PC-3 (cell line): ENCODE data around the gene PAM16. TPM values are rescaled to one million over a fixed set of nuclear protein-coding genes. Genes with fewer than 3 reads are reported as not detected.

ENCODE experiments used
- ATAC-seq: fragments of 200-7000 bp; cut with Tn5 transposase; 2 replicates; pipeline ENCODE4 v1.9.1; 2020; ENCODE audit warnings: mild to moderate bottlenecking, moderate library complexity
- BruUV-seq: library from RNA; stranded (reverse); fragments of 400-500 nt; replicated peaks from 2 replicates; lab custom pipeline; 2021; lab: Mats Ljungman, UMichigan
- CTCF ChIA-PET: fragments of 300-600 bp; sonication (Branson Sonifier 250); formaldehyde crosslinking; loops from one replicate; lab custom pipeline; 2022; ENCODE audit warnings: antibody characterized with exemption; lab: Charles Lee
- POLR2A ChIA-PET: fragments of 300-600 bp; sonication (Branson Sonifier 250); formaldehyde crosslinking; loops from one replicate; lab custom pipeline; 2022; ENCODE audit warnings: antibody characterized with exemption; ENCODE audit not compliant: unreplicated experiment; lab: Charles Lee
- DNase-seq: peaks from one replicate; pipeline ENCODE4 v3.0.0-alpha.2; 2015
- H2AFZ ChIP-seq: fragments of 300-600 bp; sonication (generic); 2 replicates; pipeline ENCODE4 v1.6.0; 2016; ENCODE audit warnings: antibody characterized with exemption, low read length
- H3F3A ChIP-seq: fragments of 300-600 bp; sonication (generic); one replicate; pipeline ENCODE4 v1.6.0; 2017; ENCODE audit warnings: antibody characterized with exemption, low read length, control low read depth, mild to moderate bottlenecking; ENCODE audit not compliant: unreplicated experiment
- H3K27ac ChIP-seq: fragments of 300-600 bp; sonication (generic); 2 replicates; pipeline ENCODE4 v1.5.1; 2016; ENCODE audit warnings: mild to moderate bottlenecking, low read length
- H3K27me3 ChIP-seq: fragments of 300-600 bp; sonication (generic); 2 replicates; pipeline ENCODE4 v1.6.1; 2016; ENCODE audit warnings: low read length, mixed read lengths
- H3K36me3 ChIP-seq: fragments of 300-600 bp; sonication (generic); 2 replicates; pipeline ENCODE4 v1.6.1; 2016; ENCODE audit warnings: low read depth, mixed run types, low read length, mixed read lengths
- H3K4me1 ChIP-seq: fragments of 300-600 bp; sonication (generic); 2 replicates; pipeline ENCODE4 v1.5.1; 2016; ENCODE audit warnings: low read length; ENCODE audit not compliant: insufficient read depth
- H3K4me2 ChIP-seq: fragments of 300-600 bp; sonication (generic); 2 replicates; pipeline ENCODE4 v1.6.0; 2016; ENCODE audit warnings: low read length
- H3K4me3 ChIP-seq: fragments of 300-600 bp; sonication (generic); 2 replicates; pipeline ENCODE4 v1.5.1; 2016; ENCODE audit warnings: mild to moderate bottlenecking, low read length, mixed read lengths
- H3K79me2 ChIP-seq: fragments of 300-600 bp; sonication (generic); 2 replicates; pipeline ENCODE4 v1.6.1; 2017; ENCODE audit warnings: low read length, mixed read lengths
- H3K9ac ChIP-seq: fragments of 300-600 bp; sonication (generic); 2 replicates; pipeline ENCODE4 v1.6.0; 2016; ENCODE audit warnings: mild to moderate bottlenecking, low read length
- H3K9me2 ChIP-seq: fragments of 300-600 bp; sonication (generic); replicated peaks from 2 replicates; pipeline ENCODE4 v1.6.1; 2016; ENCODE audit warnings: mixed run types, low read length, mixed read lengths
- H3K9me3 ChIP-seq: fragments of 300-600 bp; sonication (generic); 2 replicates; pipeline ENCODE4 v1.6.1; 2016; ENCODE audit warnings: low read length, mixed read lengths
- H4K20me1 ChIP-seq: fragments of 300-600 bp; sonication (generic); 2 replicates; pipeline ENCODE4 v1.6.1; 2016; ENCODE audit warnings: low read length, mixed read lengths
- EZH2 ChIP-seq: fragments of 300-600 bp; sonication (generic); IDR thresholded peaks from one replicate; pipeline ENCODE4 v1.6.1; 2017; ENCODE audit warnings: antibody characterized with exemption, mild to moderate bottlenecking, low read length; ENCODE audit not compliant: unreplicated experiment
- EZH2phosphoT487 ChIP-seq: fragments of 300-600 bp; sonication (generic); IDR thresholded peaks from 2 replicates; pipeline ENCODE4 v1.6.1; 2018; ENCODE audit warnings: mild to moderate bottlenecking, antibody characterized with exemption, low read length, borderline replicate concordance
- intact Hi-C: fragments of 100-400 bp; cut with micrococcal nuclease; formaldehyde crosslinking; loops from 2 replicates; pipeline ENCODE4 v1.9.0; 2023
- total RNA-seq: library from RNA; depleted of rRNA; stranded (reverse); fragments of >200 nt; gene quantifications from 2 replicates; pipeline ENCODE4 v1.2.3, GENCODE V29; 2014
- TF ChIP-seq, protein P1 (sequence below): fragments of 300-600 bp; sonication (generic); conservative IDR thresholded peaks from 2 replicates; pipeline ENCODE4 v1.5.1; 2017; ENCODE audit warnings: antibody characterized with exemption, low read depth, mild to moderate bottlenecking, low read length

The PAM16 gene
- total RNA-seq, 1 experiment from 2014 or later = 95.5 TPM

DNA sequence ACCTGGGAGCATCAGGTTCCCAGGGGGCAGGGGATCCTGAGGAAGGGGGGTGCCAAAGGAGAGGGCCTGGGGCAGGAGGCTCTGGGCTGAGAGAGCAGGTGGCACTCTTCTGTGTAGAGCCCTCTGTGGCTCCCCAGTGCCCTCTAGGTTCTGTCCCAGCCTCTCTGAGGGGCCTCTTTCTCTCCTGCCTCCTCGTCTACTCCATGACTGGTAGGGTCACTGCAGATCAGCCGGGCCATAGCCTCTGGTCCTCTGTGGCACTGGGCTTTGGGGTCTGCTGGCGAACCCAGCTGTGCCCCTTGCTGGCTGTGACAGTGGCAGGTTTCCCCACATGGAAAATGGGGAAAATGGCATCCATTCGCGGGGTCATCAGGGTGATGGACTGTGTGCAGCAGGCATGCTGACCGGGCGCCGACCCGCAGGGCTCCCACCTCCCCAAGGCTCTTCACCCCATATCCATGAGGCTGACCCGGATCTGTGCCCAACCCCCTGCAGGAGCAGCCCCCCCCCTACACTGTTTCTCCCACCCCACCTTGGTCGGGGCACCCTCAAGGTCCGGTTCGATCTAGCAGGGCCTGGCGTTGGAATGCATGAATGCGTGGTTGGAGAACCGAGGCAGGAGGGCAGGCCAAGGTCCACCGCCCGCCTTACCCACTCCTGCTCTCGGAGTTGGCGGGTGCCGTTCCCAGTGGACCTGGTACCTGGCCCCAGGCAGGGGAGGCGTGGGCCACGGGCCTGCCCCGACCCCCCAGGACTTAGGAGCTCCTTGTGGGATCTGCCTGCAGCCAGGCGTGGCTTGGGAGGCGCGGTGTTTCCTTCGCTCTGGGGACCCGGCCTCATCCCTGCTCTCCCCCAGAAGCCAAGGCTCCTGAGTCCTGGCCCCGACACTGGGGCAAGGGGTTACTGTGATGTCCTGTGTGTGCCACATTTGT, 28.7 kb downstream of the PAM16 start:
- ChIA-PET POLR2A (no interaction called here), CTCF (interaction anchor here (0.6 kb wide), 1 partner anchor 32 kb away, joined by 3 read pairs; no protein-coding TSS in a partner anchor)
- no peak for DNase-seq
- Histone ChIP-seq H3K36me3 (no peaks in the 10 kb centered on the region), H3K27ac (no peak overlapping the region), H2AFZ (no peak overlapping the region), H3F3A (no peaks in the 10 kb centered on the region), H3K9me3 (no peaks in the 10 kb centered on the region), H4K20me1 (no peaks in the 10 kb centered on the region), H3K9me2 (no peaks in the 10 kb centered on the region), H3K79me2 (peaks cover 68% of the 10 kb centered on the region), H3K27me3 (no peaks in the 10 kb centered on the region), H3K4me2 (no peak overlapping the region), H3K9ac (no peak overlapping the region), H3K4me1 (peaks cover 5% of the 10 kb centered on the region; the same call in 1 of the 2 replicates), H3K4me3 (no peak overlapping the region)
- intact Hi-C loops = no loop called here
- ATAC-seq = no peak
- no TSS peak for BruUV-seq
- no peak for TF ChIP-seq EZH2phosphoT487
- TF ChIP-seq, protein P1, sequence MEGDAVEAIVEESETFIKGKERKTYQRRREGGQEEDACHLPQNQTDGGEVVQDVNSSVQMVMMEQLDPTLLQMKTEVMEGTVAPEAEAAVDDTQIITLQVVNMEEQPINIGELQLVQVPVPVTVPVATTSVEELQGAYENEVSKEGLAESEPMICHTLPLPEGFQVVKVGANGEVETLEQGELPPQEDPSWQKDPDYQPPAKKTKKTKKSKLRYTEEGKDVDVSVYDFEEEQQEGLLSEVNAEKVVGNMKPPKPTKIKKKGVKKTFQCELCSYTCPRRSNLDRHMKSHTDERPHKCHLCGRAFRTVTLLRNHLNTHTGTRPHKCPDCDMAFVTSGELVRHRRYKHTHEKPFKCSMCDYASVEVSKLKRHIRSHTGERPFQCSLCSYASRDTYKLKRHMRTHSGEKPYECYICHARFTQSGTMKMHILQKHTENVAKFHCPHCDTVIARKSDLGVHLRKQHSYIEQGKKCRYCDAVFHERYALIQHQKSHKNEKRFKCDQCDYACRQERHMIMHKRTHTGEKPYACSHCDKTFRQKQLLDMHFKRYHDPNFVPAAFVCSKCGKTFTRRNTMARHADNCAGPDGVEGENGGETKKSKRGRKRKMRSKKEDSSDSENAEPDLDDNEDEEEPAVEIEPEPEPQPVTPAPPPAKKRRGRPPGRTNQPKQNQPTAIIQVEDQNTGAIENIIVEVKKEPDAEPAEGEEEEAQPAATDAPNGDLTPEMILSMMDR = no peak
- no peak for TF ChIP-seq EZH2

DNA sequence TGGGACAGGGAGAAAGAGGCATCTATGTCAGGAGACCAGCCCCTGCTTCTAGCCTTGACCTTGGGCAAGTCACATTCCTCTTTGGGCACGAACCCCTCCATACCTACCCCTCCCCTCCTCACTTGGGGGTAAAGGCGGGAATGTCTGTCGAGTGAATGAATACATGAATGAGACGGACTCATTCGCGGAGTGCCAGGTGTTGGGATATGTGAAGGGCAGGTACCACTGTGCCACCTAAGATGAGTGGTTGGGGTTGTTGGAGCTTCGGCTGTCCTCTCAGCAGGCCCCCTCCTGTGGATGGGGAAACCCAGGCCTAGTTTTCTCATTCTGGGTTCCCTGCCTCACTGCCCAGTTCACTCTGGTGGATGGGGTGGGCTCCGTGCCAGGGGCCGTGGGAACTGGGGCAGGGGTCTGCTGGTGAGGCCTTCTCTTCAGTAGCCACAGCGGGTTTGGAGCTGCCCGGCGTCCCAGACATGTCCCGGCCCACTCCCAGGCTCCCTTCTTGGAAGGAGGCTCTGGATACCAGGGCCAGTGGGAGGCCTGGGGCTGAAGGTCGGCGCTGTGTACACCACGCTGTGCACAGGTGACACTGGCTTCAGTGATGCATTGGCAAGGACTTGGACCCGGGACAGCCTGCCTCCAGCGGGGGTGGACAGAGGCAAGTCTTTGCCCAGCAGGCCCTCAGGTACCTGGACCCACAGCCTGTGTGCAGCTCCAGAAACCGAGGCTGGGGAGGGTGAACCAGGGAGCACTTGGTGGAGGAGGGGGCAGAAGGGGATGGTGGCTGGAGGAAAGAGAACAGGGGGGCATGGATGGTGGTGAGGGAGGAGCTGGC, 29.6 kb downstream of the PAM16 start:
- H3K79me2 ChIP-seq = peaks cover 72% of the 10 kb centered on the region
- CTCF ChIA-PET = no interaction called here
- H3F3A ChIP-seq = no peaks in the 10 kb centered on the region
- no peak overlapping the region for H3K4me3 ChIP-seq
- POLR2A ChIA-PET = no interaction called here
- H2AFZ ChIP-seq = no peak overlapping the region
- intact Hi-C loops = no loop called here
- H3K9me3 ChIP-seq = no peaks in the 10 kb centered on the region
- no peak overlapping the region for H3K27ac ChIP-seq
- ATAC-seq = no peak
- H3K9ac ChIP-seq = no peak overlapping the region
- no TSS peak for BruUV-seq
- H3K9me2 ChIP-seq = no peaks in the 10 kb centered on the region
- no peak for DNase-seq
- H3K4me2 ChIP-seq = no peak overlapping the region
- no peaks in the 10 kb centered on the region for H4K20me1 ChIP-seq
- no peaks in the 10 kb centered on the region for H3K27me3 ChIP-seq
- no peak for TF ChIP-seq EZH2phosphoT487
- TF ChIP-seq, protein P1 = no peak
- no peak for TF ChIP-seq EZH2
- peaks cover 10% of the 10 kb centered on the region for H3K4me1 ChIP-seq
- no peaks in the 10 kb centered on the region for H3K36me3 ChIP-seq
